Activated CD8-positive, alpha-beta memory T cell treated with anti-CD3 and anti-CD28 coated beads, Interleukin-2, amount 10 ng/mL, durations not matched to agents 7 days and 5 days (primary cell): ENCODE data around the gene LRRC75A. TPM values are rescaled to one million over a fixed set of nuclear protein-coding genes. Genes with fewer than 3 reads are reported as not detected.

ENCODE experiments used
- ATAC-seq: fragments of 150-1000 bp; cut with Tn5 transposase; one replicate; pipeline ENCODE4 v1.10.0; 2021; ENCODE audit warnings: moderate library complexity
- CTCF ChIA-PET: fragments of 350-600 bp; sonication (Branson Sonifier 250); formaldehyde crosslinking; loops from one replicate; lab custom pipeline; 2021; ENCODE audit warnings: antibody characterized with exemption; lab: Charles Lee
- DNase-seq: peaks from one replicate; pipeline ENCODE4 v3.0.0-alpha.2; 2020
- H3K27ac Mint-ChIP-seq: one replicate; pipeline ENCODE4 v1.8.0; 2021; ENCODE audit warnings: mild to moderate bottlenecking, mixed read lengths
- H3K27me3 Mint-ChIP-seq: one replicate; pipeline ENCODE4 v1.8.0; 2021; ENCODE audit warnings: mixed read lengths
- H3K36me3 Mint-ChIP-seq: one replicate; pipeline ENCODE4 v1.8.0; 2021; ENCODE audit warnings: mild to moderate bottlenecking, mixed read lengths
- H3K4me1 Mint-ChIP-seq: one replicate; pipeline ENCODE4 v1.8.0; 2021; ENCODE audit warnings: mixed read lengths
- H3K4me3 Mint-ChIP-seq: one replicate; pipeline ENCODE4 v1.8.0; 2021; ENCODE audit warnings: mild to moderate bottlenecking, moderate library complexity, mixed read lengths
- H3K9me3 Mint-ChIP-seq: one replicate; pipeline ENCODE4 v1.8.0; 2022; ENCODE audit warnings: low read depth, mixed read lengths
- total RNA-seq, 2 experiments: library from RNA; stranded (reverse); gene quantifications; one replicate each; pipeline ENCODE4 v1.2.3, GENCODE V29; 2021

LRRC75A gene
- total RNA-seq, 2 experiments from 2014 or later: 3.0 to 4.6 TPM

DNA sequence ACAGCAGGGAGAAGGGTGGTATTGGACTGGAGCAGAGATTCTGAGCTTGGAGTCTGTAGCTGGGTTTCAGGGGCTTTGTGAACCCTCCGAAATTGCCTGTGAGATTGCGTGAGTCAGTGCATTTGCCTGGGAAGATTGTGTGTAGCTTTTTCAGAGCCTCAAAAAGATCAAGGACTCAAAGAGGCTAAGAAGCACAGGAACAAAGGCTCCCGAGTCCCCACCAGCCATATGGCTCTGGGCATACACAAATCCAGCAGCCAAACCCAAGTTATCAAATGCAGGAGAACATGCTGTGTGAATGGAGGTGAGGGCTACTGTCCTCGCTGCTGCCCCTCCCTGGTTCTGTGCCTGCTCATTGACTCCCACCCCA, 3.0 kb downstream of the LRRC75A start:
- H3K36me3 Mint-ChIP-seq: no peaks in the 10 kb centered on the region
- no peaks in the 10 kb centered on the region for H3K9me3 Mint-ChIP-seq
- H3K4me3 Mint-ChIP-seq: no peak overlapping the region
- CTCF ChIA-PET: no interaction called here
- peaks cover 6% of the 10 kb centered on the region for H3K4me1 Mint-ChIP-seq
- no peak for ATAC-seq
- peaks cover 21% of the 10 kb centered on the region for H3K27me3 Mint-ChIP-seq
- no peak for DNase-seq
- no peak overlapping the region for H3K27ac Mint-ChIP-seq

- H3K27ac Mint-ChIP-seq: no peak overlapping the region
- no peak overlapping the region for H3K4me3 Mint-ChIP-seq
- no peaks in the 10 kb centered on the region for H3K36me3 Mint-ChIP-seq
- DNase-seq: no peak
- no peak for ATAC-seq
- CTCF ChIA-PET: interaction anchor here (1.1 kb wide), 1 partner anchor 35 kb away, joined by 3 read pairs; no protein-coding TSS in a partner anchor
- H3K27me3 Mint-ChIP-seq: peaks cover 16% of the 10 kb centered on the region
- peaks cover 6% of the 10 kb centered on the region for H3K4me1 Mint-ChIP-seq
- H3K9me3 Mint-ChIP-seq: no peaks in the 10 kb centered on the region
Observed at GRCh38 chr17:16488186-16488967, 3.6 kb downstream of the LRRC75A start.

- Mint-ChIP-seq H3K4me1 (peaks cover 6% of the 10 kb centered on the region), H3K27me3 (peaks cover 9% of the 10 kb centered on the region), H3K27ac (no peak overlapping the region), H3K4me3 (no peak overlapping the region), H3K9me3 (no peaks in the 10 kb centered on the region), H3K36me3 (no peaks in the 10 kb centered on the region)
- DNase-seq (no peak), ATAC-seq (no peak)
- CTCF ChIA-PET: interaction anchor here (0.6 to 1.1 kb wide), 2 partner anchors 33 to 266 kb away, joined by 3 read pairs; no protein-coding TSS in a partner anchor
Observed at GRCh38 chr17:16486373-16487250, 5.4 kb downstream of the LRRC75A start.

DNA sequence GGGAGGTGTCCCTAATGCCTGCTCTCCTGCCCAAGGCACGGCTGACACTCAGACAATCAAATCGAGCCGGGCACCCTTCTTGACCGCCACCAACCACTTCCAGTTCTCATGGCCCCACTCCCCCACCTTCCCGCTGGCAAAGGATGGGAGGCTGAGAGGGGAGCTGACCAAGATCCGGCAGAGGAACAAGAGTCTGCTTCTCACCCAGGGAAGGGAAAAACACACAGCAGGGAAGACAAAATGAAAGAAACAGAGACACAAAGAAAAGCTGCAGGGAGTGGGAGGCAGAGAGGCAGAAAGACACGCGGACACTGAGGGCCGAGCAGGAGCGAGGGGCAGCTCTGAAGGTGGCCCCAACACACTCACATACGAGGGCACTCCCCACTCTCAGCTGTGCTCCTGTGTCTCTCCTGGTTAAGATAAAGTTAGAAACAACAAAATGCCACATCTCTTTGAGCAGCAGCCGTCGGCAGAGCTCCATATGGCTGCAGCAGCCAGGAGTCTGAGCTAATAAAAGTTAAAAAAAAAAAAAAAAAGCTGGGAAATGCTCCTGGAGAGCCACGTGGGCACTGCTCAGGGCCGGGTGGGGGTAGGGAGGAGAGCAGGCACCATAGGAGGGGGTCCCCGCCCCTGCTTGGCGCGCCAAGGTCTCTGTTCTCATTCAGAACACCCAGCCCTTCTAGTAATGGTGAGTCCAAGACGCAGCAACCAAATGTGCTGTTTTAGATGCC, 7.4 kb downstream of the LRRC75A start:
- Mint-ChIP-seq H3K27ac (no peak overlapping the region), H3K4me1 (no peaks in the 10 kb centered on the region), H3K36me3 (no peaks in the 10 kb centered on the region), H3K4me3 (no peak overlapping the region), H3K27me3 (no peaks in the 10 kb centered on the region), H3K9me3 (no peaks in the 10 kb centered on the region)
- CTCF ChIA-PET: no interaction called here
- DNase-seq: no peak
- no peak for ATAC-seq

DNA sequence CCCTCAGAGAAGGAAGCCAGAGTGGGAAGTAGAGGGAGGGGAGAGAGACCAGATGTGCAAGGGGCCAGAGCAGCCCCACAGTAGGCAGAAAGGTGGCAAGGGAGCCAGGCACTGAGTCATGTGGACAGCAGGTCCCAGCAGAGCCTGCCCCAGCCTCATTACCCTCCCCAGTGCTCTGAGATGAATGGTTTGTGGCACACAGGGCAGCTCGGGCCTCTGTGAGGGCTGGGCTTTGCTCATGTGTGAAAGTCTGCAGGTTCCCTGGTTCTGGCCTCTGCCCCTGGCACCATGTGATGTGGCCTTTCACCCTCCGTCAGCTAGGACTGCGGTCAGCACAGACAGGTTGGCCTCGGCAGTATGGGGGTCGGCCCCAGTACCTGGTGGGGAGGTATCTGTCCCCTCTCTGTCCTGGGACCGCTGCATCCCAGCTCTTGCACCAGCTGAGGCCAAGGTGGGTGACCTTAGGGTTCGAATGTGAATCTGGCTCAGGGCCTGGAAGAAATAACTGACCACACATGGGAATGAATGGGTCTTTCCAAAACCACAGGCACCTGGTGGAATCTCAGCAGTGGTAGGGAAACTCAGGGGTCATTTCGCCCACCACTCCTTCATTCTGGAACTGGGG, 8.9 kb downstream of the LRRC75A start:
- no peak overlapping the region for H3K4me3 Mint-ChIP-seq
- no peaks in the 10 kb centered on the region for H3K4me1 Mint-ChIP-seq
- H3K36me3 Mint-ChIP-seq: no peaks in the 10 kb centered on the region
- no peak overlapping the region for H3K27ac Mint-ChIP-seq
- H3K27me3 Mint-ChIP-seq: no peaks in the 10 kb centered on the region
- DNase-seq (no peak), ATAC-seq (no peak)
- H3K9me3 Mint-ChIP-seq: no peaks in the 10 kb centered on the region
- CTCF ChIA-PET: interaction anchor here (0.6 kb wide), 1 partner anchor 856 kb away, joined by 3 read pairs; no protein-coding TSS in a partner anchor

DNA sequence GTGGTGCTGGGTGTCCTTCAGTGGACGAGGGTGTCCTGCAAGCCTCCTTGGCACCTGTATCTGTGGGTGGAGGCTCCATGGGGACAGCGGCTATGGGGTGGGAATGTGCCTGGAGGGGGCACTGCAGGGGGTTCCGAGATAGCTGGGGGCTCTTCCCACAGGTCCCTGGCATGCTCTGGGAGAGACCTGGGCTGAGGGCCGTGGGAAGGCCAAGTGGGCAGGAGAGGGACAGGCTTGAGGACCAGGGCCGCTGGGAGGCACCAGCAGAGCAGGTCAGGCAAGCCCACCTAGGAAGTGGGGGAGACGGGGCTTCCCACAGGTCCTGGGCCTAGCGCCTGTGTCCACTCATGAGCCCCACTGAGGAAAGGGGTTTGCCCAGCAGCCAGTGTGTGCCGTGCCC, 9.7 kb downstream of the LRRC75A start:
- Mint-ChIP-seq H3K27ac (no peak overlapping the region), H3K4me3 (no peak overlapping the region), H3K36me3 (no peaks in the 10 kb centered on the region), H3K27me3 (no peaks in the 10 kb centered on the region), H3K9me3 (no peaks in the 10 kb centered on the region), H3K4me1 (no peaks in the 10 kb centered on the region)
- CTCF ChIA-PET: interaction anchor here (0.7 kb wide), 1 partner anchor 123 kb away, joined by 3 read pairs; no protein-coding TSS in a partner anchor
- DNase-seq: no peak
- ATAC-seq: no peak

- H3K36me3 Mint-ChIP-seq: no peaks in the 10 kb centered on the region
- CTCF ChIA-PET: interaction anchor here (1.2 kb wide), 1 partner anchor 27 kb away, joined by 4 read pairs; no protein-coding TSS in a partner anchor
- ATAC-seq: no peak
Observed at GRCh38 chr17:16480995-16481394, 11.0 kb downstream of the LRRC75A start.

GRCh38 chr17:16479264-16479663, 12.7 kb downstream of the LRRC75A start:
- CTCF ChIA-PET: no interaction called here
- H3K9me3 Mint-ChIP-seq: no peaks in the 10 kb centered on the region
- H3K4me1 Mint-ChIP-seq: no peaks in the 10 kb centered on the region
- ATAC-seq (no peak), DNase-seq (no peak)
- H3K36me3 Mint-ChIP-seq: no peaks in the 10 kb centered on the region
- H3K27ac Mint-ChIP-seq: no peak overlapping the region
- H3K27me3 Mint-ChIP-seq: no peaks in the 10 kb centered on the region
- no peak overlapping the region for H3K4me3 Mint-ChIP-seq

More at GRCh38 chr17:16480995-16481394, 11.0 kb downstream of the LRRC75A start:
- Mint-ChIP-seq H3K27me3 (no peaks in the 10 kb centered on the region), H3K9me3 (no peaks in the 10 kb centered on the region), H3K27ac (no peak overlapping the region), H3K4me3 (no peak overlapping the region), H3K4me1 (no peaks in the 10 kb centered on the region)
- DNase-seq: no peak

DNA sequence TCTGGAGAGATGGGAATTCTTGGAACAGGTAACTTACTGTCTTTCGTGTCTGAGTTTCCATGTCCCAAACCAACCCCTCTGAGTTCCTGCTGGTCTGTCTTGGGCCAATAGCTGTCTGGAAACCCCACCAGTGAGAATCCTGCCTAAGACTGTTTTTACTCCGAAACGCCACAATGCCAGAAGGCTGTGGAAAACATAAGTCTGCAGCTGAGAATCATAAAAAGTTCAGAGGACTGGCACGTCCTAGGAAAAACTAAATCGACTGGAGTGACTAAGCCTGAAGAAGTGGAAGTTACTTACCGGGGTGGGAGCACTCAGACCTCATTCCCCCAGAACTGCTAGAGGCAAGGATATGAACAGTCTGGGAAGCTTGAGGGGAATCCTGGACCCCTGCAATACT, 13.3 kb downstream of the LRRC75A start:
- DNase-seq (no peak), ATAC-seq (no peak)
- H3K36me3 Mint-ChIP-seq: no peaks in the 10 kb centered on the region
- CTCF ChIA-PET: no interaction called here
- H3K9me3 Mint-ChIP-seq: no peaks in the 10 kb centered on the region
- H3K4me1 Mint-ChIP-seq: no peaks in the 10 kb centered on the region
- H3K4me3 Mint-ChIP-seq: no peak overlapping the region
- H3K27ac Mint-ChIP-seq: no peak overlapping the region
- H3K27me3 Mint-ChIP-seq: no peaks in the 10 kb centered on the region

- CTCF ChIA-PET: no interaction called here
Observed at GRCh38 chr17:16477666-16478065, 14.3 kb downstream of the LRRC75A start.

GRCh38 chr17:16477255-16477654, 14.7 kb downstream of the LRRC75A start:
- Mint-ChIP-seq H3K4me1 (no peaks in the 10 kb centered on the region), H3K27ac (no peak overlapping the region), H3K4me3 (no peak overlapping the region), H3K27me3 (no peaks in the 10 kb centered on the region), H3K9me3 (no peaks in the 10 kb centered on the region), H3K36me3 (no peaks in the 10 kb centered on the region)
- no peak for DNase-seq
- ATAC-seq: no peak
- CTCF ChIA-PET: interaction anchor here (0.8 kb wide), 1 partner anchor 44 kb away, joined by 3 read pairs; no protein-coding TSS in a partner anchor

More at GRCh38 chr17:16477666-16478065, 14.3 kb downstream of the LRRC75A start:
- Mint-ChIP-seq H3K4me1 (no peaks in the 10 kb centered on the region), H3K9me3 (no peaks in the 10 kb centered on the region), H3K4me3 (no peak overlapping the region), H3K36me3 (no peaks in the 10 kb centered on the region), H3K27ac (no peak overlapping the region), H3K27me3 (no peaks in the 10 kb centered on the region)
- no peak for ATAC-seq
- no peak for DNase-seq

DNA sequence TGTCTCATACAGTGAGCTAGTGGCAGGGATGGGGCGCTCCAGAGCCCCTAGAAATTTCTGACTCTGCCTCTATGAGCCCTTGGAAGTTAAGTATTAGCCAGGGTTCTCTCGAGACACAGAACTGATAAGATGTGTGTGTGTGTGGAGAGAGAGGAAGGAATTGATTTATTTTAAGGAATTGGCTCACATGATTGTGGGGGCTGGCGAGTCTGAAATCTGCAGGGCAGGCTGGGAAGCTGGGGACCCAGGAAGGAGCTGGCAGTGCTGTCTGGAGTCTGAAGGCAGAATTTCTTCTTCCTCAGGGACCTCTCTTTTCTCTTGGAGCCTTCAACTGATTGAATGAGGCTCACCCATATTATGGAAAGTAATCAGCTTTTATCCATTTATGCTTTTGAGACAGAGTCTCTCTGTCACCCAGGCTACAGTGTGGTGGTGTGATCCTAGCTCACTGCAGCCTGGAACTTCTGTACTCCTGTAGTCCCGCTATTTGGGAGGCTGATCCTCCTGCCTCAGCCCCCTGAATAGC, 16.8 kb downstream of the LRRC75A start:
- CTCF ChIA-PET: interaction anchor here (1.1 kb wide), 2 partner anchors 46 to 111 kb away, joined by 3 to 5 read pairs; no protein-coding TSS in a partner anchor
- Mint-ChIP-seq H3K4me1 (no peaks in the 10 kb centered on the region), H3K9me3 (no peaks in the 10 kb centered on the region), H3K27me3 (no peaks in the 10 kb centered on the region), H3K27ac (no peak overlapping the region), H3K36me3 (no peaks in the 10 kb centered on the region), H3K4me3 (no peak overlapping the region)
- ATAC-seq: no peak
- DNase-seq: no peak
